K562 treated with DMSO at 1 percent for 48 hours (cell line): ENCODE measurements around the gene SCAF8. TPM values are rescaled to one million over a fixed set of nuclear protein-coding genes. Genes with fewer than 3 reads are reported as not detected.

Source experiments
- total RNA-seq: library from RNA; unstranded; fragments of 300-600 nt; gene quantifications from 2 replicates; pipeline ENCODE4 v1.2.3, GENCODE V29; 2022; ENCODE audit warnings: low replicate concordance; ENCODE audit errors: extremely low read depth

SCAF8 gene
- not detected in 2 replicates for total RNA-seq

GRCh38 chr6:154733183-154733625 is at the start of gene SCAF8:
Gene SCAF8, plus strand, starts transcription at chr6:154733416. Its CDS starts 485 bp downstream, at chr6:154733901.

Other genes starting within 250 kb of the SCAF8 start
- gene CNKSR3, start 222.7 kb upstream of the SCAF8 start, total RNA-seq, result not detected in 2 replicates